ENCODE results near the gene RNF8. TPM values are rescaled to one million over a fixed set of nuclear protein-coding genes. Genes with fewer than 3 reads are reported as not detected.
"Not testable (repeated sequence)": the region's sequence is repeated elsewhere in the genome, so short reads cannot be mapped to it uniquely, and the experiment has no call there.

RNF8 gene
- total RNA-seq, 2 donors from 2014 or later, result 38.2 to 51.1 TPM

DNA sequence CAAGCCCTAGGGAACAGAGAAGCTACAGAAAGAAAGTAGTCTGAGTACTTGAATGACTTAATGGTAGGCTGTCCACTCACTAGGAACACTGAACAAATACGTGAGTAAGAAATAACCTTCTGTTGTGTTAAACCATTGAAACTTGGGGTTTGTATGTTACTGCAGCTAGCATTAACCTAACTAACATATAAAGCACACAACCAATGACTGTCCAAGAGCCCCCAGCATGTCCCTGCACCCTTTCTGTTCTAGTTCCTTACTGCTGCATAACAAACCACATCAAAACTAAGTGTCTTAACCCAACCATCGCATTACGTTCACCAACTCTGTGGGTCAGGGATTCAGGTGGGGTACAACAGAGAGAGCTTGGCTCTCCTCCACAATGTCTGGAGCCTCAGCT lies 10.5 kb upstream of the RNF8 start:
- TF ChIP-seq, protein P1, sequence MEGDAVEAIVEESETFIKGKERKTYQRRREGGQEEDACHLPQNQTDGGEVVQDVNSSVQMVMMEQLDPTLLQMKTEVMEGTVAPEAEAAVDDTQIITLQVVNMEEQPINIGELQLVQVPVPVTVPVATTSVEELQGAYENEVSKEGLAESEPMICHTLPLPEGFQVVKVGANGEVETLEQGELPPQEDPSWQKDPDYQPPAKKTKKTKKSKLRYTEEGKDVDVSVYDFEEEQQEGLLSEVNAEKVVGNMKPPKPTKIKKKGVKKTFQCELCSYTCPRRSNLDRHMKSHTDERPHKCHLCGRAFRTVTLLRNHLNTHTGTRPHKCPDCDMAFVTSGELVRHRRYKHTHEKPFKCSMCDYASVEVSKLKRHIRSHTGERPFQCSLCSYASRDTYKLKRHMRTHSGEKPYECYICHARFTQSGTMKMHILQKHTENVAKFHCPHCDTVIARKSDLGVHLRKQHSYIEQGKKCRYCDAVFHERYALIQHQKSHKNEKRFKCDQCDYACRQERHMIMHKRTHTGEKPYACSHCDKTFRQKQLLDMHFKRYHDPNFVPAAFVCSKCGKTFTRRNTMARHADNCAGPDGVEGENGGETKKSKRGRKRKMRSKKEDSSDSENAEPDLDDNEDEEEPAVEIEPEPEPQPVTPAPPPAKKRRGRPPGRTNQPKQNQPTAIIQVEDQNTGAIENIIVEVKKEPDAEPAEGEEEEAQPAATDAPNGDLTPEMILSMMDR (conservative IDR thresholded peaks at IDR 0.05), result no peak
- no peak overlapping the region for H3K9ac ChIP-seq (ENCODE audit: extremely low read depth, low read length, poor library complexity, severe bottlenecking)
- no peak overlapping the region for H3K4me3 Mint-ChIP-seq
- H3K27ac ChIP-seq (ENCODE audit: low read depth, low read length), result no peak overlapping the region
- no peaks in the 10 kb centered on the region for H3K27me3 ChIP-seq (ENCODE audit: control insufficient read depth, insufficient read depth, low read length, poor library complexity, severe bottlenecking)
- no peaks in the 10 kb centered on the region for H3K9me3 Mint-ChIP-seq
- peaks cover 9% of the 10 kb centered on the region for H3K27me3 Mint-ChIP-seq (ENCODE audit: insufficient read depth)
- H3K27ac Mint-ChIP-seq, result no peak overlapping the region
- peaks cover 1% of the 10 kb centered on the region for H3K4me1 Mint-ChIP-seq
- no peaks in the 10 kb centered on the region for H3K9me3 ChIP-seq (ENCODE audit: control insufficient read depth, low read length)
- no peak overlapping the region for H3K4me3 ChIP-seq (ENCODE audit: low read length)
- WGBS, 2 experiments (ENCODE audit: insufficient coverage in 1 of 2, insufficient read length in 1 of 2), result 96% methylated on average over 3 of the region's 3 CpGs; no CpG with 5 or more reads in 1 of the 2 experiments
- H3K36me3 ChIP-seq (ENCODE audit: control insufficient read depth, insufficient read depth, low read length), result no peaks in the 10 kb centered on the region
- no peaks in the 10 kb centered on the region for H3K4me1 ChIP-seq (ENCODE audit: control insufficient read depth, insufficient read depth, low read length)
- no peaks in the 10 kb centered on the region for H3K36me3 Mint-ChIP-seq (ENCODE audit: low read depth)
- no peak for DNase-seq

GRCh38 chr6:37344308-37344707 lies 9.5 kb upstream of the RNF8 start:
- Mint-ChIP-seq H3K4me1 (peaks cover 1% of the 10 kb centered on the region), H3K27me3 (ENCODE audit: insufficient read depth) (peaks cover 9% of the 10 kb centered on the region), H3K27ac (no peak overlapping the region), H3K9me3 (no peaks in the 10 kb centered on the region), H3K4me3 (no peak overlapping the region), H3K36me3 (ENCODE audit: low read depth) (no peaks in the 10 kb centered on the region)
- WGBS, 2 experiments (ENCODE audit: insufficient coverage in 1 of 2, insufficient read length in 1 of 2), result 84 to 87% methylated on average over 3 of the region's 3 CpGs
- Histone ChIP-seq H3K4me3 (ENCODE audit: low read length) (no peak overlapping the region), H3K9ac (ENCODE audit: extremely low read depth, low read length, poor library complexity, severe bottlenecking) (no peak overlapping the region), H3K4me1 (ENCODE audit: control insufficient read depth, insufficient read depth, low read length) (no peaks in the 10 kb centered on the region), H3K9me3 (ENCODE audit: control insufficient read depth, low read length) (no peaks in the 10 kb centered on the region), H3K27ac (ENCODE audit: low read depth, low read length) (no peak overlapping the region), H3K36me3 (ENCODE audit: control insufficient read depth, insufficient read depth, low read length) (no peaks in the 10 kb centered on the region), H3K27me3 (ENCODE audit: control insufficient read depth, insufficient read depth, low read length, poor library complexity, severe bottlenecking) (no peaks in the 10 kb centered on the region)
- TF ChIP-seq, protein P1 (conservative IDR thresholded peaks at IDR 0.05), result no peak
- DNase-seq, result no peak

DNA sequence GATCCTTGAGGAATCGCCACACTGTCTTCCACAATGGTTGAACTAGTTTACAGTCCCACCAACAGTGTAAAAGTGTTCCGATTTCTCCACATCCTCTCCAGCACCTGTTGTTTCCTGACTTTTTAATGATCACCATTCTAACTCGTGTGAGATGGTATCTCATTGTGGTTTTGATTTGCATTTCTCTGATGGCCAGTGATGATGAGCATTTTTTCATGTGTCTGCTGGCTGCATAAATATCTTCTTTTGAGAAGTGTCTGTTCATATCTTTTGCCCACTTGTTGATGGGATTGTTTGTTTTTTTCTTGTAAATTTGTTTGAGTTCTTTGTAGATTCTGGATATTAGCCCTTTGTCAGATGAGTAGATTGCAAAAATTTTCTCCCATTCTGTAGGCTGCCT lies 8.0 kb upstream of the RNF8 start:
- H3K27ac ChIP-seq (ENCODE audit: low read depth, low read length); H3K4me1 Mint-ChIP-seq; H3K27ac Mint-ChIP-seq; H3K4me1 ChIP-seq (ENCODE audit: control insufficient read depth, insufficient read depth, low read length); H3K4me3 Mint-ChIP-seq; H3K27me3 Mint-ChIP-seq (ENCODE audit: insufficient read depth); H3K9me3 ChIP-seq (ENCODE audit: control insufficient read depth, low read length); H3K27me3 ChIP-seq (ENCODE audit: control insufficient read depth, insufficient read depth, low read length, poor library complexity, severe bottlenecking); H3K9ac ChIP-seq (ENCODE audit: extremely low read depth, low read length, poor library complexity, severe bottlenecking); H3K36me3 Mint-ChIP-seq (ENCODE audit: low read depth); H3K36me3 ChIP-seq (ENCODE audit: control insufficient read depth, insufficient read depth, low read length); DNase-seq; H3K9me3 Mint-ChIP-seq; H3K4me3 ChIP-seq (ENCODE audit: low read length): not testable (repeated sequence)
- WGBS, 2 experiments (ENCODE audit: insufficient coverage in 1 of 2, insufficient read length in 1 of 2), result no CpG with 5 or more reads among the region's 3 CpGs

GRCh38 chr6:37347177-37347576 lies 6.6 kb upstream of the RNF8 start:
- Mint-ChIP-seq H3K27me3 (ENCODE audit: insufficient read depth) (peaks cover 7% of the 10 kb centered on the region), H3K36me3 (ENCODE audit: low read depth) (no peaks in the 10 kb centered on the region), H3K27ac (no peak overlapping the region), H3K9me3 (no peaks in the 10 kb centered on the region), H3K4me1 (no peaks in the 10 kb centered on the region), H3K4me3 (no peak overlapping the region)
- TF ChIP-seq, protein P1 (conservative IDR thresholded peaks at IDR 0.05), result no peak
- H3K27ac ChIP-seq (ENCODE audit: low read depth, low read length), result no peak overlapping the region
- H3K36me3 ChIP-seq (ENCODE audit: control insufficient read depth, insufficient read depth, low read length), result no peaks in the 10 kb centered on the region
- H3K27me3 ChIP-seq (ENCODE audit: control insufficient read depth, insufficient read depth, low read length, poor library complexity, severe bottlenecking), result no peaks in the 10 kb centered on the region
- no peaks in the 10 kb centered on the region for H3K4me1 ChIP-seq (ENCODE audit: control insufficient read depth, insufficient read depth, low read length)
- 93 to 94% methylated on average over 3 of the region's 3 CpGs for WGBS, 2 experiments (ENCODE audit: insufficient coverage in 1 of 2, insufficient read length in 1 of 2)
- no peak overlapping the region for H3K9ac ChIP-seq (ENCODE audit: extremely low read depth, low read length, poor library complexity, severe bottlenecking)
- no peak for DNase-seq
- H3K9me3 ChIP-seq (ENCODE audit: control insufficient read depth, low read length), result no peaks in the 10 kb centered on the region
- no peak overlapping the region for H3K4me3 ChIP-seq (ENCODE audit: low read length)
